GM23338 (cell line): ENCODE measurements around the gene PCGF6. TPM values are rescaled to one million over a fixed set of nuclear protein-coding genes. Genes with fewer than 3 reads are reported as not detected.

Source experiments
- ATAC-seq: fragments of 200-7000 bp; cut with Tn5 transposase; 3 replicates; pipeline ENCODE4 v1.9.1; 2020
- DNase-seq: peaks from one replicate; pipeline ENCODE4 v3.0.0-alpha.2; 2015; ENCODE audit warnings: low spot score
- H2AFZ ChIP-seq: fragments of 200-600 bp; sonication (generic); 2 replicates; pipeline ENCODE4 v1.8.0; 2016; ENCODE audit warnings: antibody characterized with exemption, mild to moderate bottlenecking, moderate library complexity
- H3F3A ChIP-seq: fragments of 200-600 bp; sonication (generic); replicated peaks from 2 replicates; pipeline ENCODE4 v1.8.0; 2017; ENCODE audit warnings: antibody characterized with exemption, mixed run types, low read depth
- H3K27ac ChIP-seq: fragments of 200-600 bp; sonication (generic); 2 replicates; pipeline ENCODE4 v1.6.1; 2016; ENCODE audit warnings: low read depth
- H3K27me3 ChIP-seq: fragments of 200-600 bp; sonication (generic); 2 replicates; pipeline ENCODE4 v1.8.0; 2016; ENCODE audit warnings: mild to moderate bottlenecking, mixed run types, moderate library complexity; ENCODE audit not compliant: insufficient read depth
- H3K36me3 ChIP-seq: fragments of 200-600 bp; sonication (generic); 2 replicates; pipeline ENCODE4 v1.8.0; 2016; ENCODE audit warnings: mild to moderate bottlenecking; ENCODE audit not compliant: insufficient read depth
- H3K4me1 ChIP-seq: fragments of 200-600 bp; sonication (generic); 2 replicates; pipeline ENCODE4 v1.8.0; 2016; ENCODE audit warnings: mild to moderate bottlenecking, moderate library complexity; ENCODE audit not compliant: insufficient read depth
- H3K4me2 ChIP-seq: fragments of 200-600 bp; sonication (generic); 2 replicates; pipeline ENCODE4 v1.7.1; 2017; ENCODE audit warnings: mixed run types
- H3K4me3 ChIP-seq: fragments of 200-600 bp; sonication (generic); 2 replicates; pipeline ENCODE4 v1.6.1; 2016; ENCODE audit warnings: mixed run types
- H3K79me2 ChIP-seq: fragments of 200-600 bp; sonication (generic); replicated peaks from 2 replicates; pipeline ENCODE4 v1.8.0; 2017; ENCODE audit warnings: mild to moderate bottlenecking; ENCODE audit not compliant: insufficient read depth
- H3K9me2 ChIP-seq: fragments of 200-600 bp; sonication (generic); 2 replicates; pipeline ENCODE4 v1.8.0; 2017; ENCODE audit not compliant: insufficient read depth
- H4K20me1 ChIP-seq: fragments of 200-600 bp; sonication (generic); replicated peaks from 2 replicates; pipeline ENCODE4 v1.8.0; 2017; ENCODE audit warnings: mild to moderate bottlenecking; ENCODE audit not compliant: insufficient read depth
- H3K27ac Mint-ChIP-seq: 2 replicates; pipeline ENCODE4 v1.8.0; 2020; ENCODE audit warnings: inconsistent platforms, mild to moderate bottlenecking, moderate library complexity, mixed read lengths
- H3K27me3 Mint-ChIP-seq: 3 replicates; pipeline ENCODE4 v1.8.0; 2022; ENCODE audit warnings: low read depth, mild to moderate bottlenecking, moderate library complexity, mixed read lengths, inconsistent platforms; ENCODE audit not compliant: insufficient read depth, poor library complexity
- H3K36me3 Mint-ChIP-seq: 3 replicates; pipeline ENCODE4 v1.8.0; 2021; ENCODE audit warnings: low read depth, mild to moderate bottlenecking, inconsistent platforms, moderate library complexity, mixed read lengths
- H3K4me1 Mint-ChIP-seq: 3 replicates; pipeline ENCODE4 v1.8.0; 2020; ENCODE audit warnings: mild to moderate bottlenecking, inconsistent platforms, mixed read lengths
- H3K4me3 Mint-ChIP-seq: 3 replicates; pipeline ENCODE4 v1.8.0; 2021; ENCODE audit warnings: moderate library complexity, mild to moderate bottlenecking, inconsistent platforms, mixed read lengths
- H3K9me3 Mint-ChIP-seq: 3 replicates; pipeline ENCODE4 v1.8.0; 2020; ENCODE audit warnings: moderate library complexity, mild to moderate bottlenecking, inconsistent platforms, mixed read lengths
- CREB1 ChIP-seq: fragments of 250-450 bp; sonication (Bioruptor Pico); IDR thresholded peaks from 2 replicates; pipeline ENCODE4 v1.5.0; 2020; ENCODE audit warnings: low read depth, mild to moderate bottlenecking, moderate library complexity
- EZH2 ChIP-seq: fragments of 200-600 bp; sonication (generic); IDR thresholded peaks from one replicate; pipeline ENCODE4 v1.8.0; 2017; ENCODE audit warnings: antibody characterized with exemption, mild to moderate bottlenecking, low read depth; ENCODE audit not compliant: unreplicated experiment
- JUNB ChIP-seq: IDR thresholded peaks from one replicate; pipeline ENCODE4 v1.6.1; 2016; ENCODE audit warnings: antibody characterized with exemption; ENCODE audit not compliant: unreplicated experiment
- NANOG ChIP-seq: IDR thresholded peaks from 2 replicates; pipeline ENCODE4 v1.6.1; 2016; ENCODE audit warnings: antibody characterized with exemption, borderline replicate concordance
- STAT1 ChIP-seq: IDR thresholded peaks from one replicate; pipeline ENCODE4 v1.6.1; 2016; ENCODE audit warnings: antibody characterized with exemption; ENCODE audit not compliant: unreplicated experiment
- ZNF114 ChIP-seq: fragments of 250-450 bp; sonication (Bioruptor Pico); IDR thresholded peaks from 2 replicates; pipeline ENCODE4 v1.5.0; 2020; ENCODE audit warnings: mild to moderate bottlenecking, moderate library complexity
- ZNF331 ChIP-seq: fragments of 250-450 bp; sonication (Bioruptor Pico); IDR thresholded peaks from 2 replicates; pipeline ENCODE4 v1.5.0; 2020; ENCODE audit warnings: low read depth, mild to moderate bottlenecking, moderate library complexity
- polyA plus RNA-seq: library from polyadenylated mRNA; unstranded; fragments of >200 nt; fragmentation: Nextera tagmentation; extraction: Ambion mirVana; gene quantifications from 2 replicates; pipeline ENCODE4 v1.2.1, GENCODE V29; 2016
- total RNA-seq: library from RNA; depleted of rRNA; stranded (reverse); fragments of >200 nt; shearing (Covaris generic); gene quantifications from 2 replicates; pipeline ENCODE4 v1.2.3, GENCODE V29; 2014
- TF ChIP-seq, protein P1 (sequence below): fragments of 250-450 bp; sonication (Bioruptor Pico); IDR thresholded peaks from 2 replicates; pipeline ENCODE4 v1.5.0; 2020; ENCODE audit warnings: mild to moderate bottlenecking, moderate library complexity
- TF ChIP-seq, protein P2 (sequence below): IDR thresholded peaks from 2 replicates; pipeline ENCODE4 v1.6.1; 2016; ENCODE audit warnings: antibody characterized with exemption
- TF ChIP-seq, protein P3 (sequence below), 2 experiments: fragments of 200-600 bp in 1 of 2; sonication (generic) in 1 of 2; conservative IDR thresholded peaks; 2 replicates each; pipeline versions ENCODE4 v1.5.1 to v1.6.1; 2016 to 2017; ENCODE audit warnings: antibody characterized with exemption in 2 of 2, low read depth in 2 of 2, mild to moderate bottlenecking in 2 of 2, moderate library complexity in 1 of 2

Gene PCGF6
- total and polyA plus RNA-seq, 2 experiments from 2014 or later = 14.0 to 22.3 TPM

DNA sequence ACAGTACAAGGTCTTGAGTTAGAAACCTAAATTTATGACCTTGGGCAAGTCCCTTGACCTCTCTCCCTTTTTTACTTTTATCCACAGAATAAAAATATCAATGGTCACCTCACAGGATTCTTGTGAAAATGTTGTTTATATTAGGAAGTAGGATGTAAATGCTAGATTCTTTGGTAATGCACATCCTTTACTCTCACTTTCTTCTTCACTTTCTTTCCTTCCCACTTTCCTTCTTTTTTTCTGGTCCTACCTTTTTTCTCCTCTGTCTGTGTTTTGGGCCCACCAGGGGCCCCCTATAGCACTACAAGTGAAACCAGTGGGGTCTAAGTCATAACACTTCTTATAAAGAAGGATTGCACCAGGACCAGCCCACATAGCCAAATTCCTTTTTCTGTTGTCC lies 93.1 kb downstream of the PCGF6 start (continued):
- TF ChIP-seq, protein P1, sequence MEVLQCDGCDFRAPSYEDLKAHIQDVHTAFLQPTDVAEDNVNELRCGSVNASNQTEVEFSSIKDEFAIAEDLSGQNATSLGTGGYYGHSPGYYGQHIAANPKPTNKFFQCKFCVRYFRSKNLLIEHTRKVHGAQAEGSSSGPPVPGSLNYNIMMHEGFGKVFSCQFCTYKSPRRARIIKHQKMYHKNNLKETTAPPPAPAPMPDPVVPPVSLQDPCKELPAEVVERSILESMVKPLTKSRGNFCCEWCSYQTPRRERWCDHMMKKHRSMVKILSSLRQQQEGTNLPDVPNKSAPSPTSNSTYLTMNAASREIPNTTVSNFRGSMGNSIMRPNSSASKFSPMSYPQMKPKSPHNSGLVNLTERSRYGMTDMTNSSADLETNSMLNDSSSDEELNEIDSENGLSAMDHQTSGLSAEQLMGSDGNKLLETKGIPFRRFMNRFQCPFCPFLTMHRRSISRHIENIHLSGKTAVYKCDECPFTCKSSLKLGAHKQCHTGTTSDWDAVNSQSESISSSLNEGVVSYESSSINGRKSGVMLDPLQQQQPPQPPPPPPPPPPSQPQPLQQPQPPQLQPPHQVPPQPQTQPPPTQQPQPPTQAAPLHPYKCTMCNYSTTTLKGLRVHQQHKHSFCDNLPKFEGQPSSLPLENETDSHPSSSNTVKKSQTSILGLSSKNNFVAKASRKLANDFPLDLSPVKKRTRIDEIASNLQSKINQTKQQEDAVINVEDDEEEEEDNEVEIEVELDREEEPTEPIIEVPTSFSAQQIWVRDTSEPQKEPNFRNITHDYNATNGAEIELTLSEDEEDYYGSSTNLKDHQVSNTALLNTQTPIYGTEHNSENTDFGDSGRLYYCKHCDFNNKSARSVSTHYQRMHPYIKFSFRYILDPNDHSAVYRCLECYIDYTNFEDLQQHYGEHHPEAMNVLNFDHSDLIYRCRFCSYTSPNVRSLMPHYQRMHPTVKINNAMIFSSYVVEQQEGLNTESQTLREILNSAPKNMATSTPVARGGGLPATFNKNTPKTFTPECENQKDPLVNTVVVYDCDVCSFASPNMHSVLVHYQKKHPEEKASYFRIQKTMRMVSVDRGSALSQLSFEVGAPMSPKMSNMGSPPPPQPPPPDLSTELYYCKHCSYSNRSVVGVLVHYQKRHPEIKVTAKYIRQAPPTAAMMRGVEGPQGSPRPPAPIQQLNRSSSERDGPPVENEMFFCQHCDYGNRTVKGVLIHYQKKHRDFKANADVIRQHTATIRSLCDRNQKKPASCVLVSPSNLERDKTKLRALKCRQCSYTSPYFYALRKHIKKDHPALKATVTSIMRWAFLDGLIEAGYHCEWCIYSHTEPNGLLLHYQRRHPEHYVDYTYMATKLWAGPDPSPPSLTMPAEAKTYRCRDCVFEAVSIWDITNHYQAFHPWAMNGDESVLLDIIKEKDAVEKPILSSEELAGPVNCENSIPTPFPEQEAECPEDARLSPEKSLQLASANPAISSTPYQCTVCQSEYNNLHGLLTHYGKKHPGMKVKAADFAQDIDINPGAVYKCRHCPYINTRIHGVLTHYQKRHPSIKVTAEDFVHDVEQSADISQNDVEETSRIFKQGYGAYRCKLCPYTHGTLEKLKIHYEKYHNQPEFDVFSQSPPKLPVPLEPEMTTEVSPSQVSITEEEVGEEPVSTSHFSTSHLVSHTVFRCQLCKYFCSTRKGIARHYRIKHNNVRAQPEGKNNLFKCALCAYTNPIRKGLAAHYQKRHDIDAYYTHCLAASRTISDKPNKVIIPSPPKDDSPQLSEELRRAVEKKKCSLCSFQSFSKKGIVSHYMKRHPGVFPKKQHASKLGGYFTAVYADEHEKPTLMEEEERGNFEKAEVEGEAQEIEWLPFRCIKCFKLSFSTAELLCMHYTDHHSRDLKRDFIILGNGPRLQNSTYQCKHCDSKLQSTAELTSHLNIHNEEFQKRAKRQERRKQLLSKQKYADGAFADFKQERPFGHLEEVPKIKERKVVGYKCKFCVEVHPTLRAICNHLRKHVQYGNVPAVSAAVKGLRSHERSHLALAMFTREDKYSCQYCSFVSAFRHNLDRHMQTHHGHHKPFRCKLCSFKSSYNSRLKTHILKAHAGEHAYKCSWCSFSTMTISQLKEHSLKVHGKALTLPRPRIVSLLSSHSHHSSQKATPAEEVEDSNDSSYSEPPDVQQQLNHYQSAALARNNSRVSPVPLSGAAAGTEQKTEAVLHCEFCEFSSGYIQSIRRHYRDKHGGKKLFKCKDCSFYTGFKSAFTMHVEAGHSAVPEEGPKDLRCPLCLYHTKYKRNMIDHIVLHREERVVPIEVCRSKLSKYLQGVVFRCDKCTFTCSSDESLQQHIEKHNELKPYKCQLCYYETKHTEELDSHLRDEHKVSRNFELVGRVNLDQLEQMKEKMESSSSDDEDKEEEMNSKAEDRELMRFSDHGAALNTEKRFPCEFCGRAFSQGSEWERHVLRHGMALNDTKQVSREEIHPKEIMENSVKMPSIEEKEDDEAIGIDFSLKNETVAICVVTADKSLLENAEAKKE (CRISPR knock-in tag) = no peak
- no peak for TF ChIP-seq JUNB
- no peak for TF ChIP-seq CREB1 (CRISPR knock-in tag)

DNA sequence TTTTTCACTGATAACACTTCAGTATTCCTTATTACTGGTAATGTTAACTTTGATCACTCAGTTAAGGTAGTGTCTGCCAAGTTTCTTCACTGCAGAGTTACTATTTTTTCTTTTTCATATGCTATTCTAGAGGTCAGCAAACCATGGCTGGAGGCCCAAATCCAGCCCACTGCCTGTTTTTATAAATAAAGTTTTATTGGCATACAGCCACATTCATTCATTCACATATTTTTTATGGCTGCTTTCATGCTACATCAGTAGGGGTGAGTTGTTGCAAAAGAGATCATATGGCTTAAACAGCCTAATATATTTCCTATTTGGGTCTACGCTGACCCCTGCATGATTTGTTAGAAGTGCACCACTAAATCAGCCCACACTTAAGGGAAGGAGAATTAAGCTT lies 94.3 kb downstream of the PCGF6 start:
- DNase-seq (no peak), ATAC-seq (no peak)
- H3K4me3 Mint-ChIP-seq = no peak overlapping the region
- Histone ChIP-seq H3K27me3 (no peaks in the 10 kb centered on the region), H3K36me3 (no peaks in the 10 kb centered on the region; the same call in 1 of the 2 replicates), H3K4me1 (no peaks in the 10 kb centered on the region), H3K4me3 (no peak overlapping the region), H3K27ac (no peak overlapping the region), H3K9me2 (0 out of 2 replicates have a peak, but pooled peaks cover 4% of the 10 kb centered on the region), H4K20me1 (no peaks in the 10 kb centered on the region), H3K4me2 (no peak overlapping the region), H2AFZ (no peak overlapping the region), H3F3A (no peaks in the 10 kb centered on the region), H3K79me2 (no peaks in the 10 kb centered on the region)
- H3K27ac Mint-ChIP-seq = no peak overlapping the region
- peaks cover 37% of the 10 kb centered on the region for H3K9me3 Mint-ChIP-seq
- no peaks in the 10 kb centered on the region; the same call in 2 of the 3 replicates for H3K4me1 Mint-ChIP-seq
- H3K27me3 Mint-ChIP-seq = peaks cover 2% of the 10 kb centered on the region
- peaks cover 20% of the 10 kb centered on the region; the same call in 2 of the 3 replicates for H3K36me3 Mint-ChIP-seq
- no peak for TF ChIP-seq EZH2
- no peak for TF ChIP-seq JUNB
- no peak for TF ChIP-seq ZNF331
- TF ChIP-seq, protein P2, sequence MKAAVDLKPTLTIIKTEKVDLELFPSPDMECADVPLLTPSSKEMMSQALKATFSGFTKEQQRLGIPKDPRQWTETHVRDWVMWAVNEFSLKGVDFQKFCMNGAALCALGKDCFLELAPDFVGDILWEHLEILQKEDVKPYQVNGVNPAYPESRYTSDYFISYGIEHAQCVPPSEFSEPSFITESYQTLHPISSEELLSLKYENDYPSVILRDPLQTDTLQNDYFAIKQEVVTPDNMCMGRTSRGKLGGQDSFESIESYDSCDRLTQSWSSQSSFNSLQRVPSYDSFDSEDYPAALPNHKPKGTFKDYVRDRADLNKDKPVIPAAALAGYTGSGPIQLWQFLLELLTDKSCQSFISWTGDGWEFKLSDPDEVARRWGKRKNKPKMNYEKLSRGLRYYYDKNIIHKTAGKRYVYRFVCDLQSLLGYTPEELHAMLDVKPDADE = no peak
- no peak for TF ChIP-seq NANOG
- TF ChIP-seq ZNF114 = no peak
- no peak for TF ChIP-seq CREB1 (CRISPR knock-in tag)
- TF ChIP-seq, protein P3, sequence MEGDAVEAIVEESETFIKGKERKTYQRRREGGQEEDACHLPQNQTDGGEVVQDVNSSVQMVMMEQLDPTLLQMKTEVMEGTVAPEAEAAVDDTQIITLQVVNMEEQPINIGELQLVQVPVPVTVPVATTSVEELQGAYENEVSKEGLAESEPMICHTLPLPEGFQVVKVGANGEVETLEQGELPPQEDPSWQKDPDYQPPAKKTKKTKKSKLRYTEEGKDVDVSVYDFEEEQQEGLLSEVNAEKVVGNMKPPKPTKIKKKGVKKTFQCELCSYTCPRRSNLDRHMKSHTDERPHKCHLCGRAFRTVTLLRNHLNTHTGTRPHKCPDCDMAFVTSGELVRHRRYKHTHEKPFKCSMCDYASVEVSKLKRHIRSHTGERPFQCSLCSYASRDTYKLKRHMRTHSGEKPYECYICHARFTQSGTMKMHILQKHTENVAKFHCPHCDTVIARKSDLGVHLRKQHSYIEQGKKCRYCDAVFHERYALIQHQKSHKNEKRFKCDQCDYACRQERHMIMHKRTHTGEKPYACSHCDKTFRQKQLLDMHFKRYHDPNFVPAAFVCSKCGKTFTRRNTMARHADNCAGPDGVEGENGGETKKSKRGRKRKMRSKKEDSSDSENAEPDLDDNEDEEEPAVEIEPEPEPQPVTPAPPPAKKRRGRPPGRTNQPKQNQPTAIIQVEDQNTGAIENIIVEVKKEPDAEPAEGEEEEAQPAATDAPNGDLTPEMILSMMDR (conservative IDR thresholded peaks at IDR 0.05; ENCODE audit: low read depth in 2 of 2) = no peak; a peak in 1 of 4 replicates
- no peak for TF ChIP-seq STAT1
